GM12878 (cell line): ENCODE measurements around the gene PRPF31. TPM values are rescaled to one million over a fixed set of nuclear protein-coding genes. Genes with fewer than 3 reads are reported as not detected.

ENCODE experiments used
- ATAC-seq: fragments of 200-7000 bp; cut with Tn5 transposase; 3 replicates; pipeline ENCODE4 v1.9.1; 2020; ENCODE audit warnings: mild to moderate bottlenecking, moderate library complexity
- BruUV-seq: library from RNA; stranded (reverse); fragments of 400-500 nt; replicated peaks from 2 replicates; lab custom pipeline; 2021; lab: Mats Ljungman, UMichigan
- CTCF ChIA-PET: fragments of 300-600 bp; sonication (Branson Sonifier 250); formaldehyde crosslinking; extraction: SDS; loops from one replicate; lab custom pipeline; 2021; ENCODE audit warnings: inconsistent platforms; lab: Yijun Ruan, JAX
- POLR2A ChIA-PET: fragments of 350-600 bp; formaldehyde crosslinking; extraction: SDS; loops from one replicate; lab custom pipeline; 2021; ENCODE audit warnings: inconsistent platforms; lab: Charles Lee
- RAD21 ChIA-PET: fragments of 300-600 bp; sonication (Branson Sonifier 250); formaldehyde crosslinking; loops from one replicate; lab custom pipeline; 2023; ENCODE audit warnings: antibody characterized with exemption; ENCODE audit not compliant: unreplicated experiment; lab: Charles Lee
- SMC1A ChIA-PET: fragments of 300-600 bp; sonication (Branson Sonifier 250); formaldehyde crosslinking; loops from one replicate; lab custom pipeline; 2023; ENCODE audit not compliant: unreplicated experiment, uncharacterized antibody; lab: Charles Lee
- DNase-seq: peaks from one replicate; pipeline ENCODE4 v3.0.0-alpha.2; 2011; ENCODE audit warnings: low read depth, low spot score
- FAIRE-seq: peaks from 3 replicates; lab custom pipeline; 2011; peaks lifted over from hg19 to GRCh38; lab: Jason Lieb, UNC
- H2AFZ ChIP-seq: 2 replicates; pipeline ENCODE4 v1.6.0; 2011; ENCODE audit warnings: low read depth, low read length, control low read depth; ENCODE audit not compliant: control insufficient read depth
- H3K27ac ChIP-seq: 2 replicates; pipeline ENCODE4 v1.5.1; 2011; ENCODE audit warnings: control low read depth; ENCODE audit not compliant: control insufficient read depth, insufficient read depth
- H3K27me3 ChIP-seq, 2 experiments: replicated peaks in 1 of 2; 2 replicates each; pipeline versions ENCODE4 v1.6.0 to v1.6.1; 2011; ENCODE audit warnings: low read length in 1 of 2; ENCODE audit not compliant: control insufficient read depth in 2 of 2, insufficient read depth in 2 of 2
- H3K36me3 ChIP-seq, 2 experiments: 2 replicates each; pipeline ENCODE4 v1.5.1; 2011; ENCODE audit warnings: low read length in 1 of 2; ENCODE audit not compliant: control insufficient read depth in 2 of 2, insufficient read depth in 2 of 2
- H3K4me1 ChIP-seq: 2 replicates; pipeline ENCODE4 v1.6.1; 2011; ENCODE audit warnings: mild to moderate bottlenecking, low read length, moderate library complexity, mixed read lengths; ENCODE audit not compliant: control insufficient read depth, insufficient read depth
- H3K4me2 ChIP-seq: 2 replicates; pipeline ENCODE4 v1.6.0; 2011; ENCODE audit warnings: control low read depth; ENCODE audit not compliant: control insufficient read depth, insufficient read depth
- H3K4me3 ChIP-seq: fragments of 200-600 bp; sonication (generic); 2 replicates; pipeline ENCODE4 v1.5.1; 2016
- H3K79me2 ChIP-seq: 2 replicates; pipeline ENCODE4 v1.6.0; 2011; ENCODE audit warnings: low read length; ENCODE audit not compliant: control insufficient read depth, insufficient read depth
- H3K9ac ChIP-seq: 2 replicates; pipeline ENCODE4 v1.8.0; 2011; ENCODE audit warnings: low read length, control low read depth, mixed read lengths; ENCODE audit not compliant: control insufficient read depth, insufficient read depth
- H3K9me3 ChIP-seq: replicated peaks from 3 replicates; pipeline ENCODE4 v1.5.1; 2011; ENCODE audit warnings: mild to moderate bottlenecking, low read length; ENCODE audit not compliant: control insufficient read depth, insufficient read depth
- H4K20me1 ChIP-seq: 2 replicates; pipeline ENCODE4 v1.6.0; 2011; ENCODE audit not compliant: control insufficient read depth, insufficient read depth
- ASH2L ChIP-seq: fragments of 300-600, 200-600 bp; sonication (generic); IDR thresholded peaks from 2 replicates; pipeline ENCODE4 v1.6.1; 2017; ENCODE audit warnings: low read depth, mild to moderate bottlenecking, borderline replicate concordance
- ELK1 ChIP-seq: IDR thresholded peaks from 2 replicates; pipeline ENCODE4 v1.6.1; 2012; ENCODE audit warnings: low read depth, low read length, improper control_type of control experiment
- IRF4 ChIP-seq: IDR thresholded peaks from 2 replicates; pipeline ENCODE4 v1.6.1; 2011; ENCODE audit warnings: low read depth, low read length
- MEF2B ChIP-seq: fragments of 450-650 bp; IDR thresholded peaks from 2 replicates; pipeline ENCODE4 v1.6.1; 2018; ENCODE audit warnings: mild to moderate bottlenecking, moderate library complexity; ENCODE audit not compliant: partially characterized antibody, poor library complexity, severe bottlenecking
- MYC ChIP-seq: IDR thresholded peaks from 2 replicates; pipeline ENCODE4 v1.6.1; 2011; ENCODE audit warnings: mild to moderate bottlenecking, low read length, moderate library complexity, inconsistent platforms; ENCODE audit not compliant: insufficient read depth, insufficient replicate concordance, insufficient read length, severe bottlenecking
- NFYA ChIP-seq: IDR thresholded peaks from 2 replicates; pipeline ENCODE4 v1.6.1; 2011; ENCODE audit warnings: low read depth, mild to moderate bottlenecking, low read length, improper control_type of control experiment, borderline replicate concordance
- NFYB ChIP-seq: IDR thresholded peaks from 2 replicates; pipeline ENCODE4 v1.6.1; 2011; ENCODE audit warnings: low read depth, mild to moderate bottlenecking, low read length, improper control_type of control experiment, moderate library complexity; ENCODE audit not compliant: insufficient read depth
- PAX5 ChIP-seq: IDR thresholded peaks from 2 replicates; pipeline ENCODE4 v1.6.1; 2011; ENCODE audit warnings: low read depth, low read length, borderline replicate concordance
- WRNIP1 ChIP-seq: IDR thresholded peaks from 2 replicates; pipeline ENCODE4 v1.6.1; 2011; ENCODE audit warnings: low read depth, low read length, improper control_type of control experiment, borderline replicate concordance
- ZNF24 ChIP-seq: fragments of 450-650 bp; IDR thresholded peaks from 2 replicates; pipeline ENCODE4 v1.6.1; 2017; ENCODE audit warnings: antibody characterized with exemption, mild to moderate bottlenecking
- ZNF687 ChIP-seq: fragments of 450-650 bp; IDR thresholded peaks from 2 replicates; pipeline ENCODE4 v1.6.1; 2017; ENCODE audit warnings: mild to moderate bottlenecking, moderate library complexity
- WGBS: methylation state at CpG from one replicate; pipeline ENCODE4 v1.1.6; 2016; ENCODE audit warnings: low lambda C conversion rate; ENCODE audit not compliant: insufficient replicate concordance, insufficient coverage; ENCODE audit errors: missing lambda C conversion rate; 5-methylcytosine and 5-hydroxymethylcytosine counted together
- in situ Hi-C: fragments of 300-500 bp; cut with MboI; formaldehyde crosslinking; loops from 9 replicates; pipeline ENCODE4 v1.14.3; 2018; ENCODE audit warnings: mixed read lengths
- intact Hi-C: fragments of 100-400 bp; cut with micrococcal nuclease; formaldehyde crosslinking; loops from one replicate; pipeline ENCODE4 v1.14.2; 2022; ENCODE audit not compliant: unreplicated experiment
- polyA plus RNA-seq, 11 experiments: library from polyadenylated mRNA; depleted of rRNA in 4 of 11; unstranded in 6 of 11; stranded (reverse) in 5 of 11; fragments of >200 nt; fragmentation: Nextera tagmentation in 4 of 11; fragmentation: Illumina TruSeq in 1 of 11; extraction: Ambion mirVana in 4 of 11; extraction: Trizol in 1 of 11; gene quantifications; 1 replicate in 1 of 11; 2 replicates in 10 of 11; pipeline versions ENCODE4 v1.2.1 to v1.2.3, GENCODE V29; 2011 to 2016; ENCODE audit warnings: inconsistent platforms in 2 of 11, missing spikeins in 2 of 11, low read depth in 1 of 11
- total RNA-seq, 4 experiments: library from RNA; depleted of rRNA in 3 of 4; stranded (reverse); fragments of >200 nt in 3 of 4; fragmentation: Illumina TruSeq in 1 of 4; extraction: Trizol in 1 of 4; gene quantifications; 2 replicates each; pipeline versions ENCODE4 v1.2.1 to v1.2.3, GENCODE V29; 2013 to 2021

PRPF31 gene
- total and polyA plus RNA-seq, 10 of the 15 experiments (the other 5 are each of a cell fraction or from before 2014, with no cell fraction given), result 2.7 to 170 (median 69.7) TPM

- Histone ChIP-seq H3K9ac (no peak overlapping the region), H3K9me3 (peaks cover 2% of the 10 kb centered on the region; the same call in 2 of the 3 replicates), H3K27ac (no peak overlapping the region), H3K4me3 (no peak overlapping the region), H3K79me2 (no peaks in the 10 kb centered on the region), H3K4me2 (peak overlapping the region; percentile 54; the same call in 1 of the 2 replicates), H2AFZ (no peak overlapping the region), H3K36me3 (no peaks in the 10 kb centered on the region), H3K27me3 (no peaks in the 10 kb centered on the region; a peak in 2 of 4 replicates), H3K4me1 (no peaks in the 10 kb centered on the region), H4K20me1 (no peaks in the 10 kb centered on the region)
- intact Hi-C loops, result no loop called here
- 72% methylated on average over 21 of the region's 22 CpGs for WGBS
- FAIRE-seq (no peak), DNase-seq (no peak), ATAC-seq (no peak)
- POLR2A ChIA-PET, result interaction anchor here (0.6 kb wide), 1 partner anchor 1409 kb away, joined by 3 read pairs; no protein-coding TSS in a partner anchor
- SMC1A ChIA-PET, result no interaction called here
- RAD21 ChIA-PET, result no interaction called here
- BruUV-seq, result no TSS peak
- in situ Hi-C loops, result no loop called here
- CTCF ChIA-PET, result no interaction called here
- TF ChIP-seq ZNF687 (no peak), IRF4 (no peak), ZNF24 (no peak), NFYB (no peak), NFYA (no peak), PAX5 (no peak), MYC (no peak), WRNIP1 (no peak), ASH2L (no peak), MEF2B (no peak), ELK1 (no peak)
These were observed 20.3 kb upstream of the PRPF31 start for GRCh38 chr19:54095136-54095858.
